Activated CD4-positive, alpha-beta memory T cell treated with anti-CD3 and anti-CD28 coated beads, Interleukin-2, amount 10 ng/mL, durations not matched to agents 7 days and 5 days (primary cell): Measurements from ENCODE around the gene FAM216A. TPM values are rescaled to one million over a fixed set of nuclear protein-coding genes. Genes with fewer than 3 reads are reported as not detected.
"Not testable (repeated sequence)": the region's sequence is repeated elsewhere in the genome, so short reads cannot be mapped to it uniquely, and the experiment has no call there.

Experiments used
- CTCF ChIA-PET: fragments of 350-600 bp; sonication (Branson Sonifier 250); formaldehyde crosslinking; loops from one replicate; lab custom pipeline; 2021; ENCODE audit warnings: antibody characterized with exemption, inconsistent platforms; lab: Charles Lee
- POLR2A ChIA-PET: fragments of 350-600 bp; sonication (Branson Sonifier 250); formaldehyde crosslinking; loops from one replicate; lab custom pipeline; 2021; ENCODE audit warnings: antibody characterized with exemption; lab: Charles Lee
- DNase-seq: peaks from one replicate; pipeline ENCODE4 v3.0.0-alpha.2; 2020
- H3K27ac Mint-ChIP-seq: one replicate; pipeline ENCODE4 v1.8.0; 2021; ENCODE audit warnings: mild to moderate bottlenecking, mixed read lengths
- H3K27me3 Mint-ChIP-seq: one replicate; pipeline ENCODE4 v1.8.0; 2021; ENCODE audit warnings: mixed read lengths
- H3K36me3 Mint-ChIP-seq: one replicate; pipeline ENCODE4 v1.8.0; 2021; ENCODE audit warnings: low read depth, mixed read lengths
- H3K4me1 Mint-ChIP-seq: one replicate; pipeline ENCODE4 v1.8.0; 2021; ENCODE audit warnings: mixed read lengths
- H3K4me3 Mint-ChIP-seq: one replicate; pipeline ENCODE4 v1.8.0; 2021; ENCODE audit warnings: mild to moderate bottlenecking, mixed read lengths
- H3K9me3 Mint-ChIP-seq: one replicate; pipeline ENCODE4 v1.8.0; 2021; ENCODE audit warnings: mixed read lengths
- total RNA-seq, 2 experiments: library from RNA; stranded (reverse); gene quantifications; one replicate each; pipeline ENCODE4 v1.2.3, GENCODE V29; 2021

The FAM216A gene
- total RNA-seq, 2 experiments from 2014 or later = 14.7 to 16.7 TPM

- Mint-ChIP-seq H3K27ac (peak overlapping the region; percentile 100), H3K4me3 (peak overlapping the region; percentile 99), H3K9me3 (no peaks in the 10 kb centered on the region), H3K4me1 (peaks cover 42% of the 10 kb centered on the region), H3K36me3 (peaks cover 37% of the 10 kb centered on the region), H3K27me3 (no peaks in the 10 kb centered on the region)
- no peak for DNase-seq
- POLR2A ChIA-PET = interaction anchor here (1.3 to 7.2 kb wide), 9 partner anchors 8 to 456 kb away, joined by 3 to 139 read pairs (median 12); partner anchors contain the start of genes ANKRD13A, FAM216A, GPN3 and RAD9B
- CTCF ChIA-PET = interaction anchor here (0.8 to 9.4 kb wide), 8 partner anchors 8 to 287 kb away, joined by 3 to 112 read pairs (median 10); partner anchors contain the start of genes FAM216A and GPN3
Measured at GRCh38 chr12:110451263-110451662, 17.4 kb upstream of the FAM216A start.

GRCh38 chr12:110453569-110454296 is 14.9 kb upstream of the FAM216A start:
- Mint-ChIP-seq H3K4me3 (no peak overlapping the region), H3K9me3 (no peaks in the 10 kb centered on the region), H3K36me3 (peaks cover 25% of the 10 kb centered on the region), H3K27me3 (no peaks in the 10 kb centered on the region), H3K27ac (no peak overlapping the region), H3K4me1 (peaks cover 27% of the 10 kb centered on the region)
- CTCF ChIA-PET = interaction anchor here (0.7 to 3.4 kb wide), 3 partner anchors 15 to 147 kb away, joined by 7 to 20 read pairs (median 13); partner anchors contain the start of genes FAM216A and GPN3
- POLR2A ChIA-PET = interaction anchor here (7.2 kb wide), 1 partner anchor 14 kb away, joined by 139 read pairs; the partner anchor contains the start of genes FAM216A and GPN3
- no peak for DNase-seq

GRCh38 chr12:110458756-110459155 is 9.9 kb upstream of the FAM216A start:
- no peak overlapping the region for H3K4me3 Mint-ChIP-seq
- POLR2A ChIA-PET = interaction anchor here (1.9 to 3.7 kb wide), 2 partner anchors 8 to 9 kb away, joined by 12 to 18 read pairs; partner anchors contain the start of genes ARPC3, FAM216A and GPN3
- peaks cover 20% of the 10 kb centered on the region for H3K36me3 Mint-ChIP-seq

GRCh38 chr12:110461189-110461588 is 7.5 kb upstream of the FAM216A start:
- not testable (repeated sequence) for H3K4me1 Mint-ChIP-seq, DNase-seq, H3K27ac Mint-ChIP-seq, H3K4me3 Mint-ChIP-seq, H3K27me3 Mint-ChIP-seq, H3K9me3 Mint-ChIP-seq
- CTCF ChIA-PET = interaction anchor here (0.7 kb wide), 2 partner anchors 30 to 74 kb away, joined by 3 read pairs; no protein-coding TSS in a partner anchor
- POLR2A ChIA-PET = interaction anchor here (0.6 to 4.6 kb wide), 3 partner anchors 10 to 41 kb away, joined by 3 to 30 read pairs (median 7); partner anchors contain the start of genes ARPC3, RAD9B and VPS29
- peaks cover 24% of the 10 kb centered on the region for H3K36me3 Mint-ChIP-seq

More at GRCh38 chr12:110458756-110459155, 9.9 kb upstream of the FAM216A start:
- CTCF ChIA-PET = interaction anchor here (0.6 to 3.7 kb wide), 3 partner anchors 9 to 594 kb away, joined by 3 to 23 read pairs (median 7); partner anchors contain the start of genes ARPC3, FAM216A and GPN3
- Mint-ChIP-seq H3K27me3 (no peaks in the 10 kb centered on the region), H3K4me1 (peaks cover 9% of the 10 kb centered on the region), H3K9me3 (no peaks in the 10 kb centered on the region), H3K27ac (no peak overlapping the region)
- DNase-seq = no peak

- Mint-ChIP-seq H3K4me1 (peaks cover 30% of the 10 kb centered on the region), H3K4me3 (no peak overlapping the region), H3K9me3 (no peaks in the 10 kb centered on the region), H3K27me3 (no peaks in the 10 kb centered on the region), H3K36me3 (peaks cover 15% of the 10 kb centered on the region), H3K27ac (no peak overlapping the region)
- CTCF ChIA-PET = interaction anchor here (1.3 kb wide), 1 partner anchor 15 kb away, joined by 7 read pairs; the partner anchor contains the start of gene ARPC3
- no peak for DNase-seq
- POLR2A ChIA-PET = interaction anchor here (0.5 to 5.2 kb wide), 2 partner anchors 14 to 149 kb away, joined by 3 to 139 read pairs; partner anchors contain the start of genes ARPC3 and TCTN1
Measured at GRCh38 chr12:110465024-110465423, 3.6 kb upstream of the FAM216A start.

GRCh38 chr12:110465765-110466164 is 2.9 kb upstream of the FAM216A start:
- H3K4me3 Mint-ChIP-seq, H3K27ac Mint-ChIP-seq, H3K9me3 Mint-ChIP-seq, DNase-seq, H3K27me3 Mint-ChIP-seq: not testable (repeated sequence)
- ChIA-PET CTCF (interaction anchor here (0.8 to 5.9 kb wide), 4 partner anchors 16 to 135 kb away, joined by 3 to 81 read pairs (median 44); partner anchors contain the start of gene ARPC3), POLR2A (interaction anchor here (4.4 to 5.2 kb wide), 2 partner anchors 15 to 36 kb away, joined by 100 to 139 read pairs; partner anchors contain the start of genes ARPC3, RAD9B and VPS29)
- Mint-ChIP-seq H3K4me1 (peaks cover 37% of the 10 kb centered on the region), H3K36me3 (peaks cover 15% of the 10 kb centered on the region)

- POLR2A ChIA-PET = interaction anchor here (2.8 to 5.2 kb wide), 4 partner anchors 9 to 35 kb away, joined by 13 to 139 read pairs (median 59); partner anchors contain the start of genes ARPC3, RAD9B and VPS29
- Mint-ChIP-seq H3K9me3 (no peaks in the 10 kb centered on the region), H3K36me3 (peaks cover 16% of the 10 kb centered on the region), H3K4me3 (peak overlapping the region; percentile 12), H3K27ac (no peak overlapping the region), H3K4me1 (peaks cover 41% of the 10 kb centered on the region), H3K27me3 (no peaks in the 10 kb centered on the region)
- DNase-seq = no peak
- CTCF ChIA-PET = interaction anchor here (3.0 to 5.9 kb wide), 5 partner anchors 14 to 134 kb away, joined by 20 to 81 read pairs (median 62); partner anchors contain the start of genes ARPC3, RAD9B and VPS29
Measured at GRCh38 chr12:110466791-110467190, 1.9 kb upstream of the FAM216A start.

GRCh38 chr12:110467847-110468213 is 815 bp upstream of the FAM216A start:
- peak overlapping the region; percentile 92 for H3K4me3 Mint-ChIP-seq
- ChIA-PET CTCF (interaction anchor here (0.6 to 5.9 kb wide), 24 partner anchors 10 to 388 kb away, joined by 3 to 81 read pairs (median 6); partner anchors contain the start of genes ARPC3, HVCN1, RAD9B and TCTN1), POLR2A (interaction anchor here (0.7 to 5.2 kb wide), 36 partner anchors 10 to 468 kb away, joined by 3 to 139 read pairs (median 5); partner anchors contain the start of genes ANKRD13A, ARPC3, HVCN1 and IFT81)

GRCh38 chr12:110475426-110475825 is 6.8 kb downstream of the FAM216A start:
- H3K27ac Mint-ChIP-seq = no peak overlapping the region
- H3K4me1 Mint-ChIP-seq = peaks cover 9% of the 10 kb centered on the region
- CTCF ChIA-PET = no interaction called here
- peaks cover 11% of the 10 kb centered on the region for H3K36me3 Mint-ChIP-seq
- POLR2A ChIA-PET = interaction anchor here (0.8 to 1.2 kb wide), 3 partner anchors 15 to 25 kb away, joined by 3 to 4 read pairs (median 3); partner anchors contain the start of gene ARPC3
- no peak for DNase-seq
- H3K9me3 Mint-ChIP-seq = no peaks in the 10 kb centered on the region
- H3K4me3 Mint-ChIP-seq = no peak overlapping the region
- H3K27me3 Mint-ChIP-seq = no peaks in the 10 kb centered on the region

More at GRCh38 chr12:110467847-110468213, 815 bp upstream of the FAM216A start:
- H3K27ac Mint-ChIP-seq = peak overlapping the region; percentile 95
- DNase-seq = no peak
- H3K36me3 Mint-ChIP-seq = peaks cover 12% of the 10 kb centered on the region
- no peaks in the 10 kb centered on the region for H3K9me3 Mint-ChIP-seq
- peaks cover 37% of the 10 kb centered on the region for H3K4me1 Mint-ChIP-seq
- H3K27me3 Mint-ChIP-seq = no peaks in the 10 kb centered on the region

GRCh38 chr12:110498984-110499706 is 30.5 kb downstream of the FAM216A start:
- H3K27ac Mint-ChIP-seq = peak overlapping the region; percentile 21
- peaks cover 4% of the 10 kb centered on the region for H3K9me3 Mint-ChIP-seq
- H3K4me1 Mint-ChIP-seq = peaks cover 44% of the 10 kb centered on the region
- peak overlapping the region; percentile 25 for H3K4me3 Mint-ChIP-seq
- POLR2A ChIA-PET = interaction anchor here (1.3 to 5.6 kb wide), 5 partner anchors 13 to 115 kb away, joined by 4 to 100 read pairs (median 13); partner anchors contain the start of genes ARPC3, FAM216A, GPN3 and TCTN1
- H3K27me3 Mint-ChIP-seq = no peaks in the 10 kb centered on the region
- H3K36me3 Mint-ChIP-seq = peaks cover 58% of the 10 kb centered on the region
- no peak for DNase-seq
- CTCF ChIA-PET = interaction anchor here (0.9 to 9.7 kb wide), 5 partner anchors 29 to 102 kb away, joined by 3 to 62 read pairs (median 31); partner anchors contain the start of genes ARPC3, FAM216A and GPN3

- peak overlapping the region; percentile 93 for H3K27ac Mint-ChIP-seq
- DNase-seq = no peak
- no peaks in the 10 kb centered on the region for H3K27me3 Mint-ChIP-seq
- POLR2A ChIA-PET = interaction anchor here (0.7 to 5.6 kb wide), 26 partner anchors 12 to 1184 kb away, joined by 3 to 100 read pairs (median 5); partner anchors contain the start of genes ACAD10, ARPC3, ATP2A2 and BRAP
- H3K36me3 Mint-ChIP-seq = peaks cover 45% of the 10 kb centered on the region
- peaks cover 4% of the 10 kb centered on the region for H3K9me3 Mint-ChIP-seq
- peak overlapping the region; percentile 94 for H3K4me3 Mint-ChIP-seq
- CTCF ChIA-PET = interaction anchor here (1.0 to 9.7 kb wide), 6 partner anchors 12 to 386 kb away, joined by 4 to 62 read pairs (median 20); partner anchors contain the start of genes ARPC3, FAM216A and GPN3
- H3K4me1 Mint-ChIP-seq = peaks cover 41% of the 10 kb centered on the region
Measured at GRCh38 chr12:110501399-110501751, 32.7 kb downstream of the FAM216A start.
